D341Med (cell line): Measurements from ENCODE around the gene KCTD16.

Experiments used
- DNase-seq: peaks from one replicate; pipeline ENCODE4 v3.0.0; 2012; ENCODE audit warnings: low spot score

The KCTD16 gene

DNA sequence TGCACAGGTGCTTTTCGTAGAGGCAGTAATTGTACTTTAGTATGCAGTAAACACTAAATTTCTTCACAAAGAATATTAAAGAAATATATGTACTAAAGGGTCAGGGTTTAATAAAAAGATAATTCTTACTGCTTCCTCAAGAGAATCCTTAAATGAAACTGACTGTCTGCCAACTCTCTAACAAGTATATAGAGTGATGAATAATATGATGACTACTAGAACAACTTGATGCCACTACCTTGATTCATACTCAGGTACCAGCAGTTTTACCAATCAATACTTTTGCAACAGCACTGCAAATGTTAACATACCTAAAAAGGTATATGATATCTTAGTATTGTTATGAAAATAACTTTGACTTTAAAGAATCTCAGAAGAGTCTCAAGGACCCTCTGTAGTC is 4.0 kb upstream of the KCTD16 start:
- no peak for DNase-seq

- no peak for DNase-seq
These were observed 2.7 kb upstream of the KCTD16 start for GRCh38 chr5:144167998-144168397.

GRCh38 chr5:144169904-144170275 is 783 bp upstream of the KCTD16 start:
- DNase-seq = no peak

GRCh38 chr5:144173766-144174165 is 3.1 kb downstream of the KCTD16 start:
- no peak for DNase-seq

DNA sequence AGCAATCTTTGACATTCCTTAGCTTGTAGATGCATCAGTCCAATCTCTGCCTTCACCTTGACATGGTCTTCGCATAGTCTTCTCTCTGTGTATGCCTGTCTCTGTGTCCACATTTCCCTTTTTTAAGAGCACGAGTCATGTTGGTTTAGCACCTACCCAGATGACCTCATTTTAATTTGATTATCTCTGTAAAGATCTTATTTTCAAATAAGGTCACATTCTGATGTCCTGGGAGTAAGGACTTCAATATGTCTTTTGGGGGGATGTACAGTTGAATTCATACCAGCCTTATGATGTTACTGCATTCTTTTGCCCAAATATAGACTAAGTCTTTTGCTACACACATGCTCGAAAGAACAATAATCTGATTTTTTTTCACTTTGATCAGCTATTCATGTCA is 6.9 kb downstream of the KCTD16 start:
- no peak for DNase-seq

DNA sequence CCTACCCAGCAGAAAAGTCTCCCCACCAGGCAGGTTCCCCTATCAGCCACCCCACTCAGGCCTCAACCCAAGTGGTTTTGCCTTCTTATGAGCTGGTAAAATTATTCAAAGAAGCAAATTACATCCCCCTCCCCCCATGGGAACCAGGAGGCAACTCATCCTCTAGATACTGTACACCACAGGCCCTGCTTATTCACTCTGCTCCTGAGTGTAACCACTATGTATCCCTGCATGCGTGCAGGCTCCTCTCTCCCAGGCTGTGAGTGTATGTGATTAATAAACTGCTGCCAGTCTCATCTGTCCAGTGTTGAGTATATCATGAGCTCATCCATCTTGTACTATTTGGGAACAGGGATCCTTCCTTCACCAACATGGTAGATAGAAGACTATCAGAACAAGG is 8.6 kb downstream of the KCTD16 start:
- no peak for DNase-seq

- peak; percentile 23 for DNase-seq
These were observed 12.7 kb downstream of the KCTD16 start for GRCh38 chr5:144183254-144183889.

DNA sequence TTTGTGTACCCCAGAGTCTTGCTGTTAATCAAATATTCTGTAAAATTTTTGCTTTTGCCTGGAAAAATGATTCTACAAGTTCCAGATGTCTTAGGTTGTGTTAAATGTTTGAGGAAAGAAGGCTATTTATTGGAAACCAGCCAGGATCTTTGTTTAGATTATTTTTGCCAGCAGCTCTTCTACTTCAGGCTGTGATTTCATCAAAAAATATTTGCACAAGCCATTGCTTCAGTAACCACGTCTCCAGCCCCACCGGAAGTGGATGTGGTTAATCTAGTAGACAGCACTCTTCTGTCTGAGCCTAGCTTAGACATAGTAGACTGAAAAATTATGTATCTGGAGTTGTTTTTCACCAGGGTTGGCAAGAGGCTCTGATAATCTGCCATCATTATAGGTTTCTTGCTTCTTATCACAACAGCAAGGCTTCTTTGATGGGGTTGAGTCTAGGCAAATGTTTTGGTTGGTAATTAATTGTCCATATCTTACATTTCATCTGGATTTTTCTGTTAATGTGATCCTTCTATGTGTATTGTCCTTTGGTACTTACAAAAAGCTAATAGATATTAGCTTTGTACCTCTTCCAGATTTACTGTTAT is 17.1 kb downstream of the KCTD16 start:
- DNase-seq = no peak

GRCh38 chr5:144189800-144190429 is 19.2 kb downstream of the KCTD16 start:
- DNase-seq = no peak

- no peak for DNase-seq
These were observed 20.9 kb downstream of the KCTD16 start for GRCh38 chr5:144191531-144191930.

- DNase-seq = peak; percentile 28
These were observed 21.3 kb downstream of the KCTD16 start for GRCh38 chr5:144191998-144192397.

DNA sequence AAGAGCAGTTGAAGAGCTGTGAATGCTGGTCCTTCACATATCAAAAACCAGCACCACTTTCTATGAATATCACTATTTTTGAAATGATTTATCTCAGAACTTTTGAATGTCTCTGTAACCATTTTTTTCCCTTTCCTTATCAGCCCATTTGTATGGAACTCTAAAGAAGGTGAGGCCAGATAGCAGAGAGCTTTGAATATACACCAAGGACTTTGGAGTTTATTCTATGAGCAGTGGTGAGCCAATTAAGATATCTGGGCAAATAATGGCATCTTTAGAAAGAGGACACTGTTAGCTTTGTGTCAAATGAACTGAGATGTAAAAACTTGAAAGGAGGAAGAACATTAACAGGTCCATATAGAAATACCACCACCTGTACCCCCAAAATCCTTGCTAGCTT is 22.0 kb downstream of the KCTD16 start:
- DNase-seq = no peak

GRCh38 chr5:144194144-144194543 is 23.5 kb downstream of the KCTD16 start:
- DNase-seq = no peak

GRCh38 chr5:144195448-144195847 is 24.8 kb downstream of the KCTD16 start:
- no peak for DNase-seq

GRCh38 chr5:144196612-144197011 is 25.9 kb downstream of the KCTD16 start:
- no peak for DNase-seq

- no peak for DNase-seq
These were observed 27.7 kb downstream of the KCTD16 start for GRCh38 chr5:144198386-144198785.

DNA sequence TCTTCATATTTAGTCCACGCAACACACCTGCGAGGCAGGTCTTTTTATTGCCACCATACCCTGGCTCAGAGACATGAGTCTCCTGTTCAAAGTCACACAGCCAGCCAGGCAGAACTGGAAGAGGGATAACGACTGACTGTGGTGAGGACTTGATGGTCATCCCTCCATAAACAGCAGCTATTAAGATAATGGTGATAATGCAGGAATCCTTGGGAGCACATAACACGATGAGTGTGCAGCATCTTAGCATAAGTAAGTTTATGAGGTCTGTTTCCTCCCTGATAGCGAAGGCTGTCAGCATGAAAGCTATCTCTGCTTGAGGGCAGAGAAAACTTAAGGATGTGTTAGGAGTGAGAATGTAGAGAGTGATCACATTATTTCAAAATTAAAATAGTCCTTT is 30.9 kb downstream of the KCTD16 start:
- no peak for DNase-seq

DNA sequence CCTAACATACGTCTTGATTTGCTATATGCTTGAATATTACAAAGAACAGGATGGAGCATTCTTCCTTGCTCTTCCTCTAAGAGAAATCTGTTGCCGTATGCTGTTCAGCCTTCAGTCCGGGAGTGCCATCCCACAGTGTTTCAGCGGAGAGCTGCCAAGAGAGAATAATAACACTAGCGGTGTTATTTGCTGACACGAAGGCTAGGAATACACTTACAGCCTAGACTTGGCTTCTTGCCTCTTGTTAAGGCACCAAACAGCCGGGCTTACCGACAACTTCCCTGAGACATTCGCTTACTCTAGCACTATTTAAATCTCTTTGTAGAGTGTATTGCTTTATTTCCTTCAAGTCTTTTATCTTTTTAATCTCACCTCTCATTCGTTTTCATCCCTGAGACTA is 31.4 kb downstream of the KCTD16 start:
- no peak for DNase-seq

- DNase-seq = no peak
These were observed 32.1 kb downstream of the KCTD16 start for GRCh38 chr5:144202726-144203125.

GRCh38 chr5:144203750-144204596 is 33.3 kb downstream of the KCTD16 start:
- peak; percentile 40 for DNase-seq

DNA sequence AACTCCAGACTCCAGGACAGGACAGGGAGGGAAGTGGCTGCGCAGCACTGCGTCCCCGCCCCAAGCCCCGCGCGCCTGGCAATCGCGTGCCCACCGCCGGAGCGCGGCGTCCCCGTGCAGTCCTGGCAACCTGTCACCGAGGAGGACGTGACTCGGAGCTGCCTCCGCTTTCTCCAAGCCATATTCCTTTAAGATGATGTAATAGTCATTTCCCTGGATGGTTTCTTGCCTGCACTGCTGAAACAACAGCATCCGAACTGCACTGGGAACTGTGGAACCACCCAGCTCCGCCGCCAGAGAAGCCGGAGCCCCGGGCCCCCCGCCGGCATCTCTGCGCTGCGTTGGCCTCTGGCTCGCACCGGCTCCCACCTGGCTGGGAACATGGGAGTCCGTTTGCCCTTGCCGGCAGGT is 34.5 kb downstream of the KCTD16 start:
- DNase-seq = peak; percentile 27

DNA sequence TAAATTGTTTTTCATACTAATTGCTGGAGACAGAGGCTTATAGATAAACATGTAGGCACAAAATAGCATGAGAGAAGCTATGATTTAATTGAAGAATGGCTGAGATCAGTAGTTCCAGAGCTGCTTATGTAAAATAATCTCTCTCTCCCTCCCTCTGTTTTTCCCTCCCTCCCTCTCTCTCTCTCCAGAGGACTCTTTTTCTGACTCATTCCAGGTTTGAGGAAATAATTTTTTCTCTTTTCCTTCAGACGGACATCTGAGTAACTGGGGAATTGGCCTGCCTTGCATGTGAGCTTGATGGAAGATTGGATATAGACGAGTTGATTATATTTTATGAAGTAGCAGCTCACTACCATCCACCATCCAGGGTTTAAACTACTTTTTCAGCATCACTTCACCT is 35.5 kb downstream of the KCTD16 start:
- DNase-seq = no peak
